CD14-positive monocyte (primary cell): ENCODE data around the gene EIF3B. TPM values are rescaled to one million over a fixed set of nuclear protein-coding genes. Genes with fewer than 3 reads are reported as not detected.

Experiments
- DNase-seq, 3 donors: peaks; one replicate each; pipeline ENCODE4 v3.0.0-alpha.2; 2011 to 2022
- H2AFZ ChIP-seq: 2 replicates; pipeline ENCODE4 v1.6.0; 2012; ENCODE audit warnings: mild to moderate bottlenecking, low read depth, low read length, inconsistent platforms; ENCODE audit not compliant: insufficient read depth, poor library complexity, severe bottlenecking
- H3K27ac ChIP-seq, 2 donors: 1 replicate in 1 of 2; 2 replicates in 1 of 2; pipeline ENCODE4 v1.5.1; 2012 to 2013; ENCODE audit warnings: low read length in 2 of 2, control low read depth in 1 of 2, inconsistent platforms in 1 of 2, low read depth in 1 of 2, mild to moderate bottlenecking in 1 of 2
- H3K27me3 ChIP-seq, 2 donors: one replicate each; pipeline versions ENCODE4 v1.6.0 to v1.6.1; 2011 to 2013; ENCODE audit warnings: low read length in 2 of 2; ENCODE audit not compliant: control insufficient read depth in 2 of 2, insufficient read depth in 2 of 2
- H3K36me3 ChIP-seq, 2 donors: replicated peaks in 1 of 2; 1 replicate in 1 of 2; 2 replicates in 1 of 2; pipeline versions ENCODE4 v1.5.1 to v1.6.1; 2012 to 2013; ENCODE audit warnings: low read length in 2 of 2, control low read depth in 1 of 2, inconsistent platforms in 1 of 2, mild to moderate bottlenecking in 1 of 2; ENCODE audit not compliant: insufficient read depth in 2 of 2, control insufficient read depth in 1 of 2
- H3K4me1 ChIP-seq, 2 donors: 1 replicate in 1 of 2; 2 replicates in 1 of 2; pipeline versions ENCODE4 v1.5.1 to v1.6.1; 2012 to 2013; ENCODE audit warnings: low read length in 2 of 2, control low read depth in 1 of 2, inconsistent platforms in 1 of 2, mild to moderate bottlenecking in 1 of 2, moderate library complexity in 1 of 2; ENCODE audit not compliant: insufficient read depth in 2 of 2, control insufficient read depth in 1 of 2
- H3K4me2 ChIP-seq: replicated peaks from 2 replicates; pipeline ENCODE3; 2012; ENCODE audit warnings: low read length, moderate library complexity, mild to moderate bottlenecking; ENCODE audit not compliant: poor library complexity, severe bottlenecking; ENCODE audit errors: extremely low read depth
- H3K4me3 ChIP-seq, 3 experiments: fragments of 200-600 bp in 1 of 3; sonication (generic) in 1 of 3; replicated peaks in 1 of 3; 1 replicate in 2 of 3; 2 replicates in 1 of 3; pipeline ENCODE4 v1.5.1; 2011 to 2013; ENCODE audit warnings: low read length in 3 of 3, mild to moderate bottlenecking in 3 of 3, control low read depth in 2 of 3, low read depth in 2 of 3, inconsistent platforms in 1 of 3, moderate library complexity in 1 of 3
- H3K79me2 ChIP-seq: 2 replicates; pipeline ENCODE4 v1.6.0; 2012; ENCODE audit warnings: mild to moderate bottlenecking, control low read depth, inconsistent platforms, low read length, moderate library complexity; ENCODE audit not compliant: insufficient read depth
- H3K9ac ChIP-seq: 2 replicates; pipeline ENCODE4 v1.6.0; 2017; ENCODE audit warnings: low read length, mild to moderate bottlenecking; ENCODE audit not compliant: insufficient read depth, poor library complexity, severe bottlenecking
- H3K9me3 ChIP-seq, 2 donors: replicated peaks in 1 of 2; 1 replicate in 1 of 2; 2 replicates in 1 of 2; pipeline versions ENCODE4 v1.5.1 to v1.6.1; 2012 to 2013; ENCODE audit warnings: low read length in 2 of 2, control low read depth in 1 of 2; ENCODE audit not compliant: control insufficient read depth in 1 of 2, insufficient read depth in 1 of 2
- H4K20me1 ChIP-seq: 2 replicates; pipeline ENCODE4 v1.6.0; 2012; ENCODE audit warnings: mild to moderate bottlenecking, low read length, control low read depth, moderate library complexity; ENCODE audit not compliant: insufficient read depth
- H3K27ac Mint-ChIP-seq, 7 donors: one replicate each; pipeline ENCODE4 v1.8.0; 2020; ENCODE audit warnings: mild to moderate bottlenecking in 7 of 7, mixed read lengths in 7 of 7, moderate library complexity in 6 of 7, inconsistent platforms in 2 of 7
- H3K27me3 Mint-ChIP-seq, 3 donors: one replicate each; pipeline ENCODE4 v1.8.0; 2021 to 2022; ENCODE audit warnings: low read depth in 3 of 3, mild to moderate bottlenecking in 3 of 3, mixed read lengths in 3 of 3, moderate library complexity in 3 of 3, inconsistent platforms in 1 of 3
- H3K36me3 Mint-ChIP-seq, 2 donors: one replicate each; pipeline ENCODE4 v1.8.0; 2020; ENCODE audit warnings: mixed read lengths in 2 of 2, inconsistent platforms in 1 of 2, mild to moderate bottlenecking in 1 of 2
- H3K4me1 Mint-ChIP-seq: one replicate; pipeline ENCODE4 v1.8.0; 2020; ENCODE audit warnings: mild to moderate bottlenecking, mixed read lengths
- H3K4me3 Mint-ChIP-seq, 2 donors: one replicate each; pipeline ENCODE4 v1.8.0; 2020; ENCODE audit warnings: mild to moderate bottlenecking in 2 of 2, mixed read lengths in 2 of 2, moderate library complexity in 1 of 2
- H3K9me3 Mint-ChIP-seq, 7 donors: one replicate each; pipeline ENCODE4 v1.8.0; 2020 to 2022; ENCODE audit warnings: mixed read lengths in 7 of 7, mild to moderate bottlenecking in 6 of 7, moderate library complexity in 6 of 7, inconsistent platforms in 2 of 7
- CTCF ChIP-seq: fragments of 200-600 bp; IDR thresholded peaks from one replicate; pipeline ENCODE4 v1.8.0; 2022; ENCODE audit warnings: antibody characterized with exemption, mild to moderate bottlenecking
- WGBS: methylation state at CpG from one replicate; pipeline ENCODE4 v1.1.5; 2013; ENCODE audit warnings: missing lambda C conversion rate; ENCODE audit not compliant: insufficient coverage; 5-methylcytosine and 5-hydroxymethylcytosine counted together
- intact Hi-C, 2 donors: fragments of 100-400 bp; cut with micrococcal nuclease; formaldehyde crosslinking; loops; one replicate each; pipeline versions ENCODE4 v1.15.0 to v1.15.1; 2023
- polyA plus RNA-seq, 3 donors: library from polyadenylated mRNA; depleted of rRNA in 1 of 3; unstranded in 2 of 3; stranded (reverse) in 1 of 3; fragments of 300-500 nt in 2 of 3; fragments of >200 nt in 1 of 3; fragmentation: Illumina TruSeq in 2 of 3; gene quantifications; 1 replicate in 2 of 3; 2 replicates in 1 of 3; pipeline ENCODE4 v1.2.3, GENCODE V29; 2012 to 2021

The EIF3B gene
- polyA plus RNA-seq, 3 donors, result 46.0 to 89.1 (median 69.2) TPM

GRCh38 chr7:2354939-2355704, 495 bp downstream of the EIF3B start:
- H3K9me3 ChIP-seq, result no peaks in the 10 kb centered on the region
- peaks cover 51% of the 10 kb centered on the region for H4K20me1 ChIP-seq
- H3K4me1 Mint-ChIP-seq, result peaks cover 33% of the 10 kb centered on the region
- H3K4me1 ChIP-seq, result peaks cover 24 to 31% of the 10 kb centered on the region in 2 donors
- under 1% methylated on average over 92 of the region's 92 CpGs for WGBS
- peaks cover 53% of the 10 kb centered on the region for H3K79me2 ChIP-seq
- peaks cover 10 to 19% of the 10 kb centered on the region in 2 donors for H3K36me3 Mint-ChIP-seq
- peak overlapping the region; percentile 86 for H3K4me3 Mint-ChIP-seq
- peak overlapping the region; percentile 65 for H2AFZ ChIP-seq
- no peak for TF ChIP-seq CTCF
- H3K4me2 ChIP-seq, result peak overlapping the region; percentile 90
- peak overlapping the region in 1 of 2 donors; percentile 100 for H3K27ac ChIP-seq
- peaks cover 0 to 2% (median 1%) of the 10 kb centered on the region in 3 donors for H3K27me3 Mint-ChIP-seq
- peak overlapping the region; percentile 97 for H3K9ac ChIP-seq
- H3K4me3 ChIP-seq, result peak overlapping the region; percentile 72 to 88 (median 85)
- H3K9me3 Mint-ChIP-seq, result peaks cover 0 to 4% (median 0%) of the 10 kb centered on the region in 7 donors
- intact Hi-C loops, result loop anchor here (2.0 to 10.0 kb wide), 4 partner anchors 40 to 780 kb away; partner anchors contain the start of genes CHST12 (in 1 of the 2), PSMG3 (in 1 of the 2) and SNX8 (in 1 of the 2)
- peak overlapping the region in 6 of 7 donors; percentile 78 to 99 (median 84) for H3K27ac Mint-ChIP-seq
- H3K36me3 ChIP-seq, result peaks cover 10 to 28% of the 10 kb centered on the region in 2 donors
- DNase-seq, result no peak
- no peaks in the 10 kb centered on the region for H3K27me3 ChIP-seq

GRCh38 chr7:2355705-2356008, 1.0 kb downstream of the EIF3B start:
- H2AFZ ChIP-seq, result no peak overlapping the region
- H3K27ac ChIP-seq, result peak overlapping the region in 1 of 2 donors; percentile 88
- Mint-ChIP-seq H3K36me3 (peaks cover 15 to 24% of the 10 kb centered on the region in 2 donors), H3K4me3 (peak overlapping the region; percentile 86), H3K27ac (peak overlapping the region in 6 of 7 donors; percentile 78 to 89 (median 82)), H3K9me3 (peaks cover 0 to 4% (median 0%) of the 10 kb centered on the region in 7 donors), H3K27me3 (peaks cover 0 to 2% (median 1%) of the 10 kb centered on the region in 3 donors), H3K4me1 (peaks cover 35% of the 10 kb centered on the region)
- H3K4me1 ChIP-seq, result peaks cover 24 to 32% of the 10 kb centered on the region in 2 donors
- H3K4me3 ChIP-seq, result peak overlapping the region; percentile 72 to 88 (median 85)
- H3K27me3 ChIP-seq, result no peaks in the 10 kb centered on the region
- no peaks in the 10 kb centered on the region for H3K9me3 ChIP-seq
- no peak for TF ChIP-seq CTCF
- H3K9ac ChIP-seq, result peak overlapping the region; percentile 97
- WGBS, result 1% methylated on average over 8 of the region's 9 CpGs
- peaks cover 10 to 33% of the 10 kb centered on the region in 2 donors for H3K36me3 ChIP-seq
- H3K79me2 ChIP-seq, result peaks cover 58% of the 10 kb centered on the region
- H3K4me2 ChIP-seq, result peak overlapping the region; percentile 90
- peaks cover 56% of the 10 kb centered on the region for H4K20me1 ChIP-seq
- no peak for DNase-seq
- intact Hi-C loops, result loop anchor here (2.0 to 10.0 kb wide), 4 partner anchors 41 to 781 kb away; partner anchors contain the start of genes CHST12 (in 1 of the 2), PSMG3 (in 1 of the 2) and SNX8 (in 1 of the 2)
